Measurements from ENCODE around the gene DLEU7. TPM values are rescaled to one million over a fixed set of nuclear protein-coding genes. Genes with fewer than 3 reads are reported as not detected.

DLEU7 gene
- total RNA-seq, 1 experiment from 2014 or later = not detected

- no peak for DNase-seq (ENCODE audit: low read depth)
Measured at GRCh38 chr13:50793026-50793425, 50.5 kb downstream of the DLEU7 start.

- DNase-seq (ENCODE audit: low read depth) = no peak
Measured at GRCh38 chr13:50788551-50789210, 54.8 kb downstream of the DLEU7 start.

- no peak for DNase-seq (ENCODE audit: low read depth)
Measured at GRCh38 chr13:50787316-50788195, 55.9 kb downstream of the DLEU7 start.

GRCh38 chr13:50783717-50784290, 59.7 kb downstream of the DLEU7 start:
- DNase-seq (ENCODE audit: low read depth) = no peak

GRCh38 chr13:50783066-50783465, 60.4 kb downstream of the DLEU7 start:
- DNase-seq (ENCODE audit: low read depth) = no peak

- no peak for DNase-seq (ENCODE audit: low read depth)
Measured at GRCh38 chr13:50780201-50781015, 63.1 kb downstream of the DLEU7 start.

GRCh38 chr13:50779443-50780200, 63.9 kb downstream of the DLEU7 start:
- DNase-seq (ENCODE audit: low read depth) = no peak

Other genes starting within 250 kb of the DLEU7 start
- gene RNASEH2B, start 66.1 kb upstream of the DLEU7 start, total RNA-seq (2014; rRNA removed; shearing (Covaris generic)) = 65.5 and 97.8 TPM in 2 replicates

All from M059J (cell line).